Raji (cell line): ENCODE results near the gene LIAS.

ENCODE experiments used
- POLR2A ChIP-seq: IDR thresholded peaks from 2 replicates; pipeline ENCODE4 v1.6.1; 2011; ENCODE audit warnings: low read depth, low read length, control low read depth; ENCODE audit not compliant: insufficient read depth

The LIAS gene

GRCh38 chr4:39450618-39451017, 8.2 kb upstream of the LIAS start:
- no peak for TF ChIP-seq POLR2A

GRCh38 chr4:39451423-39452023, 7.3 kb upstream of the LIAS start:
- TF ChIP-seq POLR2A: no peak

GRCh38 chr4:39452153-39452859, 6.5 kb upstream of the LIAS start:
- TF ChIP-seq POLR2A: no peak

GRCh38 chr4:39452860-39453587, 5.8 kb upstream of the LIAS start:
- no peak for TF ChIP-seq POLR2A

GRCh38 chr4:39453738-39454137, 5.1 kb upstream of the LIAS start:
- no peak for TF ChIP-seq POLR2A

GRCh38 chr4:39455486-39455885, 3.4 kb upstream of the LIAS start:
- no peak for TF ChIP-seq POLR2A

- TF ChIP-seq POLR2A: no peak
Measured at GRCh38 chr4:39456946-39457763, 1.7 kb upstream of the LIAS start.

- no peak for TF ChIP-seq POLR2A
Measured at GRCh38 chr4:39464886-39465501, 6.1 kb downstream of the LIAS start.

- no peak for TF ChIP-seq POLR2A
Measured at GRCh38 chr4:39466747-39467146, 7.9 kb downstream of the LIAS start.

- TF ChIP-seq POLR2A: no peak
Measured at GRCh38 chr4:39467464-39467863, 8.6 kb downstream of the LIAS start.

GRCh38 chr4:39469429-39470077, 10.7 kb downstream of the LIAS start:
- no peak for TF ChIP-seq POLR2A

GRCh38 chr4:39470402-39470801, 11.5 kb downstream of the LIAS start:
- no peak for TF ChIP-seq POLR2A

- TF ChIP-seq POLR2A: no peak
Measured at GRCh38 chr4:39472396-39472795, 13.5 kb downstream of the LIAS start.

GRCh38 chr4:39476187-39476895, 17.5 kb downstream of the LIAS start:
- TF ChIP-seq POLR2A: no peak
